Right lobe of liver (tissue), 6 donors: Measurements from ENCODE around the gene BNIP2. TPM values are rescaled to one million over a fixed set of nuclear protein-coding genes. Genes with fewer than 3 reads are reported as not detected.

Source experiments
- ATAC-seq, 4 donors: fragments of 200-7000 bp; cut with Tn5 transposase; one replicate each; pipeline ENCODE4 v1.9.1; 2020; ENCODE audit warnings: mild to moderate bottlenecking in 4 of 4, moderate library complexity in 4 of 4
- DNase-seq, 3 donors: peaks; one replicate each; pipeline ENCODE4 v3.0.0-alpha.2; 2020
- H3K27ac ChIP-seq, 3 donors: fragments of 200-600 bp; one replicate each; pipeline ENCODE4 v1.8.0; 2022
- H3K27me3 ChIP-seq, 2 donors: fragments of 200-600 bp; one replicate each; pipeline ENCODE4 v1.8.0; 2022
- H3K36me3 ChIP-seq, 4 donors: fragments of 200-600 bp; sonication (generic) in 1 of 4; one replicate each; pipeline versions ENCODE4 v1.5.1 to v1.8.0; 2017 to 2022; ENCODE audit warnings: control low read depth in 1 of 4
- H3K4me1 ChIP-seq, 4 donors: fragments of 200-600 bp; sonication (generic) in 1 of 4; one replicate each; pipeline versions ENCODE4 v1.5.1 to v1.8.0; 2017 to 2022; ENCODE audit warnings: control low read depth in 1 of 4
- H3K4me3 ChIP-seq, 3 donors: fragments of 200-600 bp; one replicate each; pipeline ENCODE4 v1.8.0; 2022
- H3K9me3 ChIP-seq, 4 donors: fragments of 200-600 bp; sonication (generic) in 1 of 4; one replicate each; pipeline versions ENCODE4 v1.5.1 to v1.8.0; 2017 to 2022; ENCODE audit warnings: control low read depth in 1 of 4
- POLR2A ChIP-seq: fragments of 450-650 bp; IDR thresholded peaks from one replicate; pipeline ENCODE4 v1.6.1; 2017; ENCODE audit warnings: antibody characterized with exemption, mild to moderate bottlenecking
- WGBS: methylation state at CpG from one replicate; pipeline ENCODE4 v1.1.6; 2018; ENCODE audit warnings: low coverage, low lambda C conversion rate; ENCODE audit not compliant: insufficient coverage; ENCODE audit errors: missing lambda C conversion rate; 5-methylcytosine and 5-hydroxymethylcytosine counted together
- intact Hi-C, 2 donors: fragments of 100-400 bp; cut with DNase I; formaldehyde crosslinking; loops; one replicate each; pipeline versions ENCODE4 v1.11.2 to v1.14.1; 2022
- total RNA-seq, 6 experiments: library from RNA; depleted of rRNA in 2 of 6; stranded (reverse); fragments of >200 nt in 2 of 6; fragmentation: NEBNext Ultra II Directional in 3 of 6; extraction: Animal tissue kit (Norgen Biotek cat#: 25700) in 3 of 6; gene quantifications; one replicate each; pipeline versions ENCODE4 v1.1.0 to v1.2.4, GENCODE V29; 2016 to 2023
- TF ChIP-seq, protein P1 (sequence below), 4 donors: fragments of 200-600 bp in 3 of 4; fragments of 450-650 bp in 1 of 4; IDR thresholded peaks; one replicate each; pipeline versions ENCODE4 v1.5.1 to v1.8.0; 2016 to 2022; ENCODE audit warnings: antibody characterized with exemption in 4 of 4, mild to moderate bottlenecking in 2 of 4
- donor health status: DM: no; HTN: yes; CAD: no.
- donor health status: DM: no; HTN: no; CAD: no.
- donor health status: DM: no; HTN: no; CAD: no.
- donor health status: DM: no; HTN: yes; CAD: no.
- donor health status: DM: no; HTN: yes; CAD: no.

Gene BNIP2
- total RNA-seq, 6 experiments from 2014 or later = 23.7 to 54.0 (median 41.0) TPM

GRCh38 chr15:59687836-59688235 lies 1.3 kb downstream of the BNIP2 start:
- Histone ChIP-seq H3K27ac (peak overlapping the region; percentile 99 to 100 (median 100)), H3K9me3 (no peaks in the 10 kb centered on the region), H3K27me3 (no peaks in the 10 kb centered on the region), H3K4me3 (peak overlapping the region; percentile 89 to 96 (median 95)), H3K36me3 (no peaks in the 10 kb centered on the region), H3K4me1 (peaks cover 0 to 55% (median 16%) of the 10 kb centered on the region in 4 donors)
- ATAC-seq (peak in 1 of 4 donors; percentile 20), DNase-seq (no peak)
- TF ChIP-seq, protein P1, sequence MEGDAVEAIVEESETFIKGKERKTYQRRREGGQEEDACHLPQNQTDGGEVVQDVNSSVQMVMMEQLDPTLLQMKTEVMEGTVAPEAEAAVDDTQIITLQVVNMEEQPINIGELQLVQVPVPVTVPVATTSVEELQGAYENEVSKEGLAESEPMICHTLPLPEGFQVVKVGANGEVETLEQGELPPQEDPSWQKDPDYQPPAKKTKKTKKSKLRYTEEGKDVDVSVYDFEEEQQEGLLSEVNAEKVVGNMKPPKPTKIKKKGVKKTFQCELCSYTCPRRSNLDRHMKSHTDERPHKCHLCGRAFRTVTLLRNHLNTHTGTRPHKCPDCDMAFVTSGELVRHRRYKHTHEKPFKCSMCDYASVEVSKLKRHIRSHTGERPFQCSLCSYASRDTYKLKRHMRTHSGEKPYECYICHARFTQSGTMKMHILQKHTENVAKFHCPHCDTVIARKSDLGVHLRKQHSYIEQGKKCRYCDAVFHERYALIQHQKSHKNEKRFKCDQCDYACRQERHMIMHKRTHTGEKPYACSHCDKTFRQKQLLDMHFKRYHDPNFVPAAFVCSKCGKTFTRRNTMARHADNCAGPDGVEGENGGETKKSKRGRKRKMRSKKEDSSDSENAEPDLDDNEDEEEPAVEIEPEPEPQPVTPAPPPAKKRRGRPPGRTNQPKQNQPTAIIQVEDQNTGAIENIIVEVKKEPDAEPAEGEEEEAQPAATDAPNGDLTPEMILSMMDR (IDR thresholded peaks at IDR 0.05) = peak in 1 of 4 donors; percentile 25
- TF ChIP-seq POLR2A = no peak
- WGBS = 4% methylated on average over 5 of the region's 5 CpGs
- intact Hi-C loops = no loop called here

- ATAC-seq = no peak
- Histone ChIP-seq H3K4me1 (peaks cover 0 to 55% (median 16%) of the 10 kb centered on the region in 4 donors), H3K27ac (peak overlapping the region; percentile 30 to 100 (median 65)), H3K9me3 (no peaks in the 10 kb centered on the region), H3K4me3 (no peak overlapping the region), H3K27me3 (no peaks in the 10 kb centered on the region), H3K36me3 (peaks cover 0 to 9% (median 4%) of the 10 kb centered on the region in 4 donors)
- no peak for DNase-seq
- no peak for TF ChIP-seq POLR2A
- TF ChIP-seq, protein P1 (IDR thresholded peaks at IDR 0.05) = no peak
- intact Hi-C loops = no loop called here
- 40% methylated on average over 6 of the region's 7 CpGs for WGBS
Observed at GRCh38 chr15:59686389-59686788, 2.7 kb downstream of the BNIP2 start.

DNA sequence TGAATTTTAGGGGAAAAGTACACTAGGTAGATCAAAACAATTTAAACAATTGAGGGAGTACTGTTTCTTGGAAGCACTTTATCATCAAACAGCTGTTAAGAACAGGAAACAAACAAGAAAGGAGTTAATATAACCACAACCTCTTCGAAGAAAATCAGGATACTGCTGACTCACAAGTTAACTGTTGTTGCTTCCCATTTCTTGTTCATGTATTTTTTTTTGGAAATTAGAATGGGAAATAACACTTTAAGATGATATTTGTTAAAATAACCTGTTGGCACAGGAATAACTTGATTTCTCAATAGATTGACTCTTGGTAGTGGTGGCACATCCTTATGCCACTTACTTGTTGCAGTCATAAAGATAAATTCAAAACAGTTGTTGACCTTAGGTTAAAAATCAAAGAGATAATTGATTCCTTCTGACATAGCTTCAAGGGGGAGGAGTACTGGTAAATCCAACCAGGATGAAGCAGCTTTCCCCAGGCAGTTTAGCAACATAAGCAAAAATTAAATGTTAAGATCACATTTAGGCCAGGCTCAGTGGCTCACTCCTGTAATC lies 3.3 kb downstream of the BNIP2 start:
- 0% methylated on average over 1 of the region's 1 CpG for WGBS
- Histone ChIP-seq H3K36me3 (peaks cover 0 to 15% (median 9%) of the 10 kb centered on the region in 4 donors), H3K27ac (peak overlapping the region; percentile 30 to 100 (median 65)), H3K4me3 (peak overlapping the region in 1 of 3 donors; percentile 8), H3K4me1 (peaks cover 0 to 50% (median 14%) of the 10 kb centered on the region in 4 donors), H3K9me3 (no peaks in the 10 kb centered on the region), H3K27me3 (no peaks in the 10 kb centered on the region)
- intact Hi-C loops = no loop called here
- DNase-seq = no peak
- peak in 1 of 4 donors; percentile 1 for ATAC-seq
- TF ChIP-seq POLR2A = no peak
- TF ChIP-seq, protein P1 (IDR thresholded peaks at IDR 0.05) = no peak

DNA sequence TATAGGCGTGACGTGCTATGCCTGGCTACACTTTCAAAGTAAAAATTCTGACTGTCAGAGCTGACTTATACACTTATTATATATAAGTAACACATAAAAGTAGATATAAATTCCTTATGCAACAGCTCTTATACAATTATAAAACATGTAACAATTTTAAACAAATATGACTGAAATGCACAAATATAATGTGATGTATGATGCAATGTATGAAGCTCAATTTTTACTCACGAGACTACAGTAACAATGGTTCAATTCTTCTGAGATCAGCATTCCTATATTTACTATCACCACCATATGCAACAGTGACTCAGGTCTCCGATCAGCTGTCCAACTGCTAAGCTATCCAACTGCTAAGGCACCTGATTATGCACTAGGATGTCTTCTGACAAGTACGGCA lies 8.2 kb downstream of the BNIP2 start:
- peaks cover 0 to 24% (median 4%) of the 10 kb centered on the region in 4 donors for H3K4me1 ChIP-seq
- no peaks in the 10 kb centered on the region for H3K27me3 ChIP-seq
- no peak overlapping the region for H3K4me3 ChIP-seq
- no peaks in the 10 kb centered on the region for H3K9me3 ChIP-seq
- TF ChIP-seq POLR2A = no peak
- TF ChIP-seq, protein P1 (IDR thresholded peaks at IDR 0.05) = no peak
- ATAC-seq (no peak), DNase-seq (no peak)
- no peak overlapping the region for H3K27ac ChIP-seq
- peaks cover 0 to 63% (median 31%) of the 10 kb centered on the region in 4 donors for H3K36me3 ChIP-seq
- 91% methylated on average over 4 of the region's 5 CpGs for WGBS
- intact Hi-C loops = no loop called here
